Transverse colon (tissue), 4 donors: ENCODE measurements around the gene BACH2. TPM values are rescaled to one million over a fixed set of nuclear protein-coding genes. Genes with fewer than 3 reads are reported as not detected.
A peak's percentile ranks its signal among the peaks of the same experiment; 100 is the strongest.

Experiments
- DNase-seq: peaks from one replicate; pipeline ENCODE4 v3.0.0-alpha.2; 2019
- H3K27ac ChIP-seq, 4 donors: fragments of 200-600 bp; sonication (generic); 2 replicates each; pipeline ENCODE4 v1.5.1; 2016 to 2018; ENCODE audit warnings: inconsistent platforms in 4 of 4
- H3K27me3 ChIP-seq: fragments of 200-600 bp; sonication (generic); 2 replicates; pipeline ENCODE4 v1.5.1; 2017; ENCODE audit warnings: inconsistent platforms
- H3K36me3 ChIP-seq, 4 donors: fragments of 200-600 bp; sonication (generic); 2 replicates each; pipeline ENCODE4 v1.5.1; 2017 to 2019; ENCODE audit warnings: inconsistent platforms in 4 of 4
- H3K4me1 ChIP-seq, 4 donors: fragments of 200-600 bp; sonication (generic); 2 replicates each; pipeline ENCODE4 v1.5.1; 2017 to 2020; ENCODE audit warnings: inconsistent platforms in 4 of 4
- H3K4me3 ChIP-seq, 4 donors: fragments of 200-600 bp; sonication (generic); 1 replicate in 1 of 4; 2 replicates in 3 of 4; pipeline versions ENCODE4 v1.5.1 to v1.6.1; 2017 to 2019; ENCODE audit warnings: inconsistent platforms in 4 of 4
- H3K9me3 ChIP-seq, 2 donors: fragments of 200-600 bp; sonication (generic); 2 replicates each; pipeline ENCODE4 v1.5.1; 2017 to 2019; ENCODE audit warnings: inconsistent platforms in 2 of 2
- CTCF ChIP-seq, 5 experiments: fragments of 200-600 bp in 3 of 5; fragments of 450-650 bp in 2 of 5; sonication (generic) in 3 of 5; IDR thresholded peaks; 1 replicate in 2 of 5; 2 replicates in 3 of 5; pipeline ENCODE4 v1.5.1; 2016 to 2017; ENCODE audit warnings: antibody characterized with exemption in 5 of 5, inconsistent platforms in 3 of 5, mild to moderate bottlenecking in 2 of 5, moderate library complexity in 1 of 5
- EP300 ChIP-seq: sonication (generic); formaldehyde crosslinking; IDR thresholded peaks from one replicate; pipeline ENCODE4 v1.6.1; 2017; ENCODE audit warnings: antibody characterized with exemption, low read depth
- POLR2A ChIP-seq: fragments of 450-650 bp; IDR thresholded peaks from one replicate; pipeline ENCODE4 v1.6.1; 2016; ENCODE audit warnings: antibody characterized with exemption, mild to moderate bottlenecking, moderate library complexity
- POLR2AphosphoS5 ChIP-seq, 3 donors: sonication (generic); formaldehyde crosslinking; IDR thresholded peaks; one replicate each; pipeline ENCODE4 v1.6.1; 2016; ENCODE audit warnings: antibody characterized with exemption in 3 of 3
- WGBS, 2 donors: methylation state at CpG; one replicate each; pipeline ENCODE4 v1.1.5; 2018; ENCODE audit warnings: low coverage in 1 of 2; 5-methylcytosine and 5-hydroxymethylcytosine counted together
- in situ Hi-C, 4 donors: fragments of 200-750 bp; cut with MboI; loops; one replicate each; pipeline versions ENCODE4 v1.15.0 to v1.15.1; 2017; ENCODE audit warnings: low sequenced_read_pairs in 3 of 4, low pct_ligation_motif_present in 1 of 4, low pct_unique_long_range_greater_than_20kb in 1 of 4
- intact Hi-C: fragments of 100-400 bp; cut with DNase I; formaldehyde crosslinking; loops from one replicate; pipeline ENCODE4 v1.15.1; 2023; ENCODE audit warnings: low total_unique reads
- total RNA-seq, 4 donors: library from RNA; depleted of rRNA; stranded (reverse); fragments of >200 nt; gene quantifications; one replicate each; pipeline ENCODE4 v1.1.0, GENCODE V29; 2016

Gene BACH2
- total RNA-seq, 4 donors from 2014 or later, result 0.20 to 7.5 (median 2.4) TPM

GRCh38 chr6:90003069-90003795, 293.4 kb downstream of the BACH2 start:
- intact Hi-C loops, result no loop called here
- Histone ChIP-seq H3K27me3 (no peaks in the 10 kb centered on the region), H3K27ac (peak overlapping the region in 2 of 4 donors; percentile 40 to 43), H3K4me1 (peaks cover 5 to 31% (median 14%) of the 10 kb centered on the region in 4 donors), H3K36me3 (no peaks in the 10 kb centered on the region), H3K4me3 (no peak overlapping the region), H3K9me3 (no peaks in the 10 kb centered on the region)
- in situ Hi-C loops, result no loop called here
- TF ChIP-seq CTCF (IDR thresholded peaks at IDR 0.05) (no peak), EP300 (no peak), POLR2AphosphoS5 (IDR thresholded peaks at IDR 0.05) (no peak), POLR2A (no peak)
- 80 to 84% methylated on average over 5 of the region's 5 CpGs for WGBS, 2 donors
- DNase-seq, result peak; percentile 12

- H3K27ac ChIP-seq, result no peak overlapping the region
- in situ Hi-C loops, result no loop called here
- H3K4me1 ChIP-seq, result peaks cover 8 to 43% (median 16%) of the 10 kb centered on the region in 4 donors
- WGBS, 2 donors, result 89 to 92% methylated on average over 5 of the region's 5 CpGs
- H3K9me3 ChIP-seq, result no peaks in the 10 kb centered on the region
- no peak overlapping the region for H3K4me3 ChIP-seq
- H3K36me3 ChIP-seq, result no peaks in the 10 kb centered on the region
- TF ChIP-seq EP300 (no peak), POLR2AphosphoS5 (IDR thresholded peaks at IDR 0.05) (no peak), CTCF (IDR thresholded peaks at IDR 0.05) (no peak), POLR2A (no peak)
- H3K27me3 ChIP-seq, result no peaks in the 10 kb centered on the region
- peak; percentile 20 for DNase-seq
- intact Hi-C loops, result no loop called here
These were observed 295.5 kb downstream of the BACH2 start for GRCh38 chr6:90000864-90001731.

- no peak for TF ChIP-seq EP300
- TF ChIP-seq CTCF (IDR thresholded peaks at IDR 0.05), result no peak
- TF ChIP-seq POLR2AphosphoS5 (IDR thresholded peaks at IDR 0.05), result no peak
- TF ChIP-seq POLR2A, result no peak
- in situ Hi-C loops, result no loop called here
- H3K4me3 ChIP-seq, result no peak overlapping the region
- H3K36me3 ChIP-seq, result no peaks in the 10 kb centered on the region
- no peaks in the 10 kb centered on the region for H3K9me3 ChIP-seq
- H3K27ac ChIP-seq, result no peak overlapping the region
- DNase-seq, result no peak
- 84% methylated on average over 8 of the region's 8 CpGs for WGBS, 2 donors
- intact Hi-C loops, result no loop called here
- peaks cover 8 to 43% (median 16%) of the 10 kb centered on the region in 4 donors for H3K4me1 ChIP-seq
- H3K27me3 ChIP-seq, result no peaks in the 10 kb centered on the region
These were observed 296.5 kb downstream of the BACH2 start for GRCh38 chr6:89999945-90000825.
